NCI-H2029 (cell line): ENCODE results near the gene RNF166.
"Not testable (repeated sequence)": the region's sequence is repeated elsewhere in the genome, so short reads cannot be mapped to it uniquely, and the experiment has no call there.

Experiments used
- DNase-seq: peaks from one replicate; lab custom pipeline; 2025; lab: John Stamatoyannopoulos, UW

The RNF166 gene

GRCh38 chr16:88673716-88674379 lies 32.4 kb downstream of the RNF166 start:
- no peak for DNase-seq

- no peak for DNase-seq
Measured at GRCh38 chr16:88672776-88673175, 33.4 kb downstream of the RNF166 start.

DNA sequence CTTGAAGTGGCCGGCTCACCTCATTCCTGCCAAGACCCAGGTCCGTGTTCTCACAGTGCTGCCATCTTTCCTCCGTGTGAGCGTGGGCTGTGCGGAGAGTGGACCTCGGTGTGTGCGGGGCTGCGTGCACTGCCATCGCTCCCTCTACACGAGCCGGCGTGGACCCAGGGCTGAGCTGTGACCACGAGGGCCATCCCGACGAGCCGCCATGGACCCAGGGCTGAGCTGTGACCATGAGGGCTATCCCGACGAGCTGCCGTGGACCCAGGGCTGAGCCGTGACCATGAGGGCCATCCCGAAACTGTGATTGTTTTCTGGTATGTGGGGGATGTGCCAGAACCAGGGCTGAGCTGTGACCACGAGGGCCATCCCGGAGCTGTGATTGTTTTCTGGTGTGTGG lies 34.4 kb downstream of the RNF166 start:
- DNase-seq: no peak

DNA sequence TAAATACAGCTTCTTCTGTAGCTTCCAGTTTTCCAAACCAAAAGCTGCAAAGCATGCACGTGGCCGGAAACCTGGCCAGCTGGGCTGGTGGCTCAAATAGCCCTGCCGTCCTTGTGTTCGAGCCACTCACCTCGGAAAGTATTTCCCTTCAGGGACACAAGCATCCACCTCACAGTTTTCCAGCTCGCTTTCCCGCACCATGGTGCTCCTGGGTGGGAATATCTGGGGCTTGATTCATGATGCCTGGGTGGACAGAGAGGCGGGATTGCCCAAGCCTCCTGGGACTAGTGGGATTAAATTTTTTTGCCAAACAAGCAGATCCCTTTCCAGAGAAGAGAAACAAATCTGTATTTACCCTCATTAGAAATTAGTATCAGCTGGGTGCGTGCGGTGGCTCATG lies 36.2 kb downstream of the RNF166 start:
- no peak for DNase-seq

DNA sequence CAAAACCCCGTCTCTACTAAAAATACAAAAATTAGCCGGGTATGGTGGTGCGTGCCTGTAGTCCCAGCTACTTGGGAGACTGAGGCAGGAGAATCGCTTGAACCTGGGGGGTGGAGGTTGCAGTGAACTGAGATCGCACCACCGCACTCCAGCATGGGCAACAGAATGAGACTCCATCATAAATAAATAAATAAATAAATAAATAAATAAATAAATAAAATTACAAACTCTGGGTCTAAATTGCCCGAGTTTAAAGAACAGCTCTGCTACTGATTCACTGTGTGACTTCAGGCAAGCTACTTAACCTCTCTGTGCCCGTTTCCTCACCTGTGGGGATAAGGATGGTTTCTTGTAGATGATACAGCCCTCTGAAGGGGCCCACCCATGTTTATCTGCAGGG lies 36.7 kb downstream of the RNF166 start:
- not testable (repeated sequence) for DNase-seq

GRCh38 chr16:88667461-88667860 lies 38.7 kb downstream of the RNF166 start:
- DNase-seq: no peak

- no peak for DNase-seq
Measured at GRCh38 chr16:88665570-88665969, 40.6 kb downstream of the RNF166 start.

GRCh38 chr16:88665148-88665547 lies 41.1 kb downstream of the RNF166 start:
- peak; percentile 34 for DNase-seq

DNA sequence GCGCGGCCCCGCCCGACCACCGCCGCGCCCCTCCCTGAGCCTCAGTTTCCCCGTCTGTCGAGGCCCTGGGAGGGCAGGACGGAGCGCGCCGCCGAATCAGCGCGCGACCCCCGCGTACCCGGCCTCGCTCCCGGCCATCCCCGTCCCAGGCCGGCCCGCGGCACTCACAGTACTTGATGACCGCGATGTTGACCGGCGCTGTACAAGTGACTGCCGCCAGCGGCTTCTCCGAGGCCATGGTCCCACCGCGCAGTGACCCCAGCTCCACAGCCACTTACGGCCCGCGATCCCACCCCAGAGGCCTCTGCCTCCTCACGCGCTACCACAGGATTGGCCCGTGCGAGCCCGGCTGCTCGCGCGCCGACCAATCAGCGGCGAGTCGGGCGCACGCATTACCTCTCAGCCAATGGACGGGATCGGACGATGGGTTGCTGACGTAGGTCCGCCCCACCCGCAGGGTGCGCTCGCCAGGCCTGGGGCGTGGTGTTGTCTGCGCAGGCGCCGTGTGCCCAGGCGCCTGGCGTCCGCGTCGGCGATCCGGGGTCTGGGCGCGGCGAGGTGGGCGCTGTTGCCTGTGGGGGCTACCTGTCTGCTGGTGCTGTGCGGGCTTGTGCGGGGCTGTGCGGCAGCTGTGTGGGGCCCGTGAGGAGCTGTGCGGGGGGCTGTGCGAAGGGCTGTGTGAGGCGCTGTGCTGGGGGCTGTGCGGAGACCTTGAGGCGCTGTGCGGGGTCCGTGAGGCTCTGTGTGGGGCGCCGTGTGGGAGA lies 43.2 kb downstream of the RNF166 start, which contains the start of gene MVD:
Gene MVD (minus strand): TSS at position 249 of the 764 bp plus-strand sequence. CDS start 11 bp downstream, at position 238.
- DNase-seq: peak; percentile 90

DNA sequence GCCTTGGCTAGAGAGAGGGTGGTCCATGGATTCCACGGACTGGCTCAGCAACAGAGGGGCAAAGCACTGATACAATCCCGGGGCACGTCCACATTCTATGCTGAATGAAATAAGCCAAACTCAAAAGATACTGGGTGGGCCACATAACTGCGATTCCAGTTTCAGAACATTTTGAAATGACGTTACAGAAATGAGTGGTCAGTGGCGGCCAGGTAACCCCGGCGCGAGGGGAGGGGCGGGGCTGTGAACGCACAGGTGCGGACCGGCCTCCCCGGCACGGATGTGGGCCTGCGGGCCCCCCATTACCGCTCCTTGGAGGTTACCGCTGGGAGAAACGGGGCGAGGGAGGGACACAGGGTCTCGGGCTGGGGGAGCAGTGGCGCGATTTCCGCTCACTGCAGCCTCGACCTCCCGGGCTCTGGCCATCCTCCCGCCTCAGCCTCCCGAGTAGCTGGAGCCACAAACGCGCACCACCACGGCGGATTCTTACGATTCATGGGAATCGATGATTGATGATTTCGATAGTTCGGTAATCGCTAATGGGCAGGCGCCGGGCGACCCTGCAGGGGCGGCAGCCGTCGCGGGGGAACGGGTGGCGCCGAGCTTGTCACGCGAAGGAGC lies 43.9 kb downstream of the RNF166 start:
- no peak for DNase-seq

GRCh38 chr16:88661468-88661867 lies 44.7 kb downstream of the RNF166 start:
- DNase-seq: no peak

- DNase-seq: no peak
Measured at GRCh38 chr16:88659160-88659559, 47.0 kb downstream of the RNF166 start.

GRCh38 chr16:88658714-88659113 lies 47.5 kb downstream of the RNF166 start:
- no peak for DNase-seq

GRCh38 chr16:88657371-88657770 lies 48.8 kb downstream of the RNF166 start:
- DNase-seq: no peak

- DNase-seq: no peak
Measured at GRCh38 chr16:88656291-88656980, 49.8 kb downstream of the RNF166 start.

GRCh38 chr16:88655733-88656281 lies 50.4 kb downstream of the RNF166 start:
- DNase-seq: no peak

- DNase-seq: no peak
Measured at GRCh38 chr16:88655053-88655732, 51.0 kb downstream of the RNF166 start.

DNA sequence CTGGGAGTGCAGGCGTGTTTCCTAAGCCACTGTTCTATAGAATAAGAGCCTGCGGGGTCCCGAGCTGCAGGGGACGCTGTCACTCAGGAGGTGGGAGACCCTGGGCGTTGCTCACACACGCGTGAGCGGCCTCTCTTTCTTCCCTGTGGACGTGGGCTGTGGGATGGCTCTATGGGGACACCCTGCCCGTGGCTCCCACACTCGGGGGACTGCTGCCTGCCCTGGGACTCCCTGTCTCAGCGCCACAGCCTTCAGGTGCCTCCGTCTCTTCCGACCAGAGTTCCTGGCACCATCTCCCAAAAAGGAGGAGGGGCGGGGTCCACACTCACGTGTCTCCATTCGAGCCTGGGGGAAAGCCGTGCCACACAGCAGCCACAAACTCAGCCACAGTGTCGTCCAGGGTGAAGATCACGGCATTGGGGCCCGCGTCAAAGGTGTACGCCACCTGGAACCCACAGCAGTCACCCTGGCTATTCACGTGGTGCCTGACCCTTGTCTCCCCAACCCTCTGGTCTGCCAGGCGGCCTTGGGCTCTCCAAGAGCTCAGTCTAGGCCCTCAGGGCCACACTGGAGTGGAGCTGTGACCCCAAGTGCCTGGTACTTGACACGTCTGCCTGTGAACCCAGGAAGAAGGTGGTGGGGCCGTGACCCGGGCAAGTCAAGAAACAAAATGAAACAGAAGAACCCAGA lies 51.7 kb downstream of the RNF166 start:
- DNase-seq: no peak

GRCh38 chr16:88653596-88654362 lies 52.4 kb downstream of the RNF166 start:
- DNase-seq: no peak

DNA sequence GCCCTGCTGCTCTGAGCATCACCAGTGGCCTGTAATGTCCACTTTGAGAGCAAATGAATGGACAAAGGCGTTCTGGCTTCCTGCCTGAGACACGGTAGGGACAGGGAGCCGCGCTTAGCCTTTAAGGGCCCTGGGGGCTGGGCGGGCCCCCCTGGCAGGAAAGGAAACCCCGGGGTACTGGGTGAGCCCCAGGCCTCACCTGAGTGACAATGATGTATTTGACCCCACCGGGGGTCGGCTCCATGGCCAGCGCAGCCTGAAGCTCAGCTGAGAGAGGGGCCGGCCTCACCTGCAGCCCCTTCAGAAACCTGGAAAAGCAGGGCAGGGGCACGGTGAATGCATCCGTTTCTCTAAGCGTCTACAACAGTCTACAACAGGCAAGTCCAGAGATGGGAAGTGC lies 53.1 kb downstream of the RNF166 start:
- no peak for DNase-seq
